Stomach (tissue), 9 donors: ENCODE results near the gene FRY. TPM values are rescaled to one million over a fixed set of nuclear protein-coding genes. Genes with fewer than 3 reads are reported as not detected.

ENCODE experiments used
- DNase-seq, 2 donors: peaks; one replicate each; pipeline versions ENCODE4 v3.0.0 to v3.0.0-alpha.2; 2013 to 2019
- H3K27ac ChIP-seq, 5 donors: fragments of 200-600 bp in 4 of 5; sonication (generic) in 4 of 5; one replicate each; pipeline ENCODE4 v1.5.1; 2013 to 2019; ENCODE audit warnings: mild to moderate bottlenecking in 1 of 5, moderate library complexity in 1 of 5
- H3K27me3 ChIP-seq, 3 donors: fragments of 200-600 bp; sonication (generic); one replicate each; pipeline ENCODE4 v1.5.1; 2017 to 2019; ENCODE audit warnings: mixed run types in 1 of 3
- H3K36me3 ChIP-seq, 4 donors: fragments of 200-600 bp; sonication (generic); 1 replicate in 3 of 4; 2 replicates in 1 of 4; pipeline ENCODE4 v1.5.1; 2016 to 2019
- H3K4me1 ChIP-seq, 4 donors: fragments of 200-600 bp; sonication (generic); one replicate each; pipeline ENCODE4 v1.5.1; 2016 to 2019
- H3K4me3 ChIP-seq, 4 donors: fragments of 200-600 bp; sonication (generic) in 3 of 4; one replicate each; pipeline ENCODE4 v1.5.1; 2016 to 2019; ENCODE audit warnings: mild to moderate bottlenecking in 1 of 4
- H3K9me3 ChIP-seq, 4 donors: fragments of 200-600 bp; sonication (generic); one replicate each; pipeline ENCODE4 v1.5.1; 2016 to 2019
- EP300 ChIP-seq: sonication (generic); formaldehyde crosslinking; IDR thresholded peaks from one replicate; pipeline ENCODE4 v1.6.1; 2017; ENCODE audit warnings: antibody characterized with exemption
- POLR2A ChIP-seq, 4 donors: fragments of 450-650 bp; IDR thresholded peaks; one replicate each; pipeline ENCODE4 v1.6.1; 2016; ENCODE audit warnings: antibody characterized with exemption in 4 of 4, control low read depth in 2 of 4, mild to moderate bottlenecking in 1 of 4, moderate library complexity in 1 of 4
- POLR2AphosphoS5 ChIP-seq, 3 donors: sonication (generic); formaldehyde crosslinking; IDR thresholded peaks; one replicate each; pipeline ENCODE4 v1.6.1; 2016; ENCODE audit warnings: antibody characterized with exemption in 3 of 3
- WGBS, 5 donors: extraction: QIAGEN DNeasy Blood & Tissue Kit in 3 of 5; methylation state at CpG; one replicate each; pipeline versions ENCODE4 v1.1.5 to v1.1.7; 2013 to 2018; 5-methylcytosine and 5-hydroxymethylcytosine counted together
- intact Hi-C: fragments of 100-400 bp; cut with DNase I; formaldehyde crosslinking; loops from one replicate; pipeline ENCODE4 v1.15.1; 2023; ENCODE audit warnings: low total_unique reads
- polyA plus RNA-seq, 3 donors: library from polyadenylated mRNA; stranded (reverse); fragments of 200-250 nt; gene quantifications; one replicate each; pipeline ENCODE4 v1.2.3, GENCODE V29; 2013
- total RNA-seq, 5 donors: library from RNA; depleted of rRNA; stranded (reverse); fragments of >200 nt; gene quantifications; one replicate each; pipeline versions ENCODE4 v1.1.0 to v1.2.3, GENCODE V29; 2014 to 2016
- TF ChIP-seq, protein P1 (sequence below), 7 experiments: fragments of 450-650 bp in 4 of 7; fragments of 200-600 bp in 3 of 7; sonication (generic) in 3 of 7; IDR thresholded peaks; one replicate each; pipeline ENCODE4 v1.5.1; 2016 to 2019; ENCODE audit warnings: antibody characterized with exemption in 7 of 7, control low read depth in 2 of 7, mild to moderate bottlenecking in 1 of 7
- donor health status: healthy with polysubstance abuse.
- donor health status: Bipolar disorder and iron deficiency.
- donor health status: healthy.

Gene FRY
- total and polyA plus RNA-seq, 8 donors = 3.5 to 97.1 (median 16.4) TPM

DNA sequence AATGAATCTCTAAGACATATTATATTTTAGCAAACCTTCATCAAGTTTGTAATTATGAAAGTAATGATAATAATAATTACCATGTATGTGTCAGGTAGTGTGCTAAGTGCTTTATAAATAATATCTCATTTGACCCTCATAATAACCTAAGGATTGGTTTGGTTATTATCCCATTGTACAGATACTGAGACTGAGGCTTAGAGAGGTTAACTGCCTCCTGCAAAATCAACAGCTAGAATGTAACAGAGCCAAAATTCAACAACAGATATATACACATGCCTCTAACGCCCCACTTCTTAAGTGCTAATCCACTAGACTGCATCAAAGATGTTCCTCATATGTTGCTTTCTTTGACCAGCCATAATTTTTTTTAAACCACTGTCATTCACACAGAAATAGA, 142.8 kb downstream of the FRY start:
- H3K36me3 ChIP-seq = peaks cover 4 to 37% (median 28%) of the 10 kb centered on the region in 4 donors
- H3K27me3 ChIP-seq = no peaks in the 10 kb centered on the region
- WGBS, 5 donors = 86 to 96% (median 93%) methylated on average over 1 of the region's 1 CpG
- DNase-seq = no peak
- no peak overlapping the region for H3K4me3 ChIP-seq
- no peak for TF ChIP-seq POLR2A (IDR thresholded peaks at IDR 0.05)
- TF ChIP-seq, protein P1, sequence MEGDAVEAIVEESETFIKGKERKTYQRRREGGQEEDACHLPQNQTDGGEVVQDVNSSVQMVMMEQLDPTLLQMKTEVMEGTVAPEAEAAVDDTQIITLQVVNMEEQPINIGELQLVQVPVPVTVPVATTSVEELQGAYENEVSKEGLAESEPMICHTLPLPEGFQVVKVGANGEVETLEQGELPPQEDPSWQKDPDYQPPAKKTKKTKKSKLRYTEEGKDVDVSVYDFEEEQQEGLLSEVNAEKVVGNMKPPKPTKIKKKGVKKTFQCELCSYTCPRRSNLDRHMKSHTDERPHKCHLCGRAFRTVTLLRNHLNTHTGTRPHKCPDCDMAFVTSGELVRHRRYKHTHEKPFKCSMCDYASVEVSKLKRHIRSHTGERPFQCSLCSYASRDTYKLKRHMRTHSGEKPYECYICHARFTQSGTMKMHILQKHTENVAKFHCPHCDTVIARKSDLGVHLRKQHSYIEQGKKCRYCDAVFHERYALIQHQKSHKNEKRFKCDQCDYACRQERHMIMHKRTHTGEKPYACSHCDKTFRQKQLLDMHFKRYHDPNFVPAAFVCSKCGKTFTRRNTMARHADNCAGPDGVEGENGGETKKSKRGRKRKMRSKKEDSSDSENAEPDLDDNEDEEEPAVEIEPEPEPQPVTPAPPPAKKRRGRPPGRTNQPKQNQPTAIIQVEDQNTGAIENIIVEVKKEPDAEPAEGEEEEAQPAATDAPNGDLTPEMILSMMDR (IDR thresholded peaks at IDR 0.05) = no peak
- TF ChIP-seq POLR2AphosphoS5 (IDR thresholded peaks at IDR 0.05) = no peak
- TF ChIP-seq EP300 = no peak
- no peak overlapping the region for H3K27ac ChIP-seq
- H3K4me1 ChIP-seq = peaks cover 0 to 4% (median 0%) of the 10 kb centered on the region in 4 donors
- intact Hi-C loops = no loop called here
- no peaks in the 10 kb centered on the region for H3K9me3 ChIP-seq

DNA sequence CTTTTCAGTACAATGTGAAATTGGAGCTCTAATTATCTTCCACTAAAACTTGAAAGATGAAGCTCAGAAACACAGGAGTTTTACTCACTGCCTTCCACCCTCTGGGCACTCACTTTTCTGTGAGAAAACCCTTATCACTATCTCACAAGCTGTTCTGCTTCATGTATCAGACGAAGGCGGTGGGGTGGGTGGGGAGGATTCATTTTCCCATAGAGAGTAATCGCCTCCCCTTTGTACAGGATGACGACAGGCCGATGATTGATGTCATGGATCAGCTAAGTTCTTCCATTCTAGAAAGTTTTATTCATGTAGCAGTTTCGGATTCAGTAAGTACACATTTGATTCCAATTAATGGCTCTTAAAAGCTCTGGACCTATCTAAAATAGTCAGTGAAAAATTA, 143.7 kb downstream of the FRY start:
- H3K27ac ChIP-seq = no peak overlapping the region
- no peak overlapping the region for H3K4me3 ChIP-seq
- intact Hi-C loops = no loop called here
- peak in 1 of 2 donors; percentile 30 for DNase-seq
- WGBS, 5 donors = 63 to 77% (median 72%) methylated on average over 6 of the region's 6 CpGs
- peaks cover 0 to 4% (median 0%) of the 10 kb centered on the region in 4 donors for H3K4me1 ChIP-seq
- H3K36me3 ChIP-seq = peaks cover 4 to 42% (median 35%) of the 10 kb centered on the region in 4 donors
- no peaks in the 10 kb centered on the region for H3K9me3 ChIP-seq
- no peaks in the 10 kb centered on the region for H3K27me3 ChIP-seq
- no peak for TF ChIP-seq EP300
- TF ChIP-seq POLR2AphosphoS5 (IDR thresholded peaks at IDR 0.05) = no peak
- no peak for TF ChIP-seq POLR2A (IDR thresholded peaks at IDR 0.05)
- TF ChIP-seq, protein P1 (IDR thresholded peaks at IDR 0.05) = no peak

DNA sequence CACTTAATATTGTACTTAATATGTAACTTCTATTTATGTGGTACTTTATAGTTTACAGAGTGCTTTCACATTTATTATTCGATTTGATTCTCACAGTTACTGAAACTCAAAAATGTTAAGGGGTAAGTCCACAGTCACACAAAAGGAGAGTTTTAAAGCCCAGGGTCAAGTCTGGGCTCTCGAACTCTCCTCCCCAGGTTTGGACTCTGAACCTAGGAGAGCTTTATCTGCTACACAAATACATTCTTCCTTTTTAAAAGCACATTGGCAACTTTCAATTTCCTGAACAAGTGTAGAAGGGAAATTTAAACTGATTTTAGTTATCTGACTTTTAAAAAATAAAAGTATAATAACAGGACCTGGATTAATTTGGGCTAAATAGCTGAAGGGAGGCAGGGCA, 144.4 kb downstream of the FRY start:
- intact Hi-C loops = no loop called here
- TF ChIP-seq EP300 (no peak), POLR2A (IDR thresholded peaks at IDR 0.05) (no peak), POLR2AphosphoS5 (IDR thresholded peaks at IDR 0.05) (no peak)
- TF ChIP-seq, protein P1 (IDR thresholded peaks at IDR 0.05) = no peak
- WGBS, 5 donors = 25 to 59% (median 58%) methylated on average over 2 of the region's 2 CpGs
- Histone ChIP-seq H3K9me3 (no peaks in the 10 kb centered on the region), H3K27ac (no peak overlapping the region), H3K36me3 (peaks cover 4 to 46% (median 36%) of the 10 kb centered on the region in 4 donors), H3K4me1 (peaks cover 0 to 4% (median 0%) of the 10 kb centered on the region in 4 donors), H3K4me3 (no peak overlapping the region), H3K27me3 (no peaks in the 10 kb centered on the region)
- peak in 1 of 2 donors; percentile 15 for DNase-seq

DNA sequence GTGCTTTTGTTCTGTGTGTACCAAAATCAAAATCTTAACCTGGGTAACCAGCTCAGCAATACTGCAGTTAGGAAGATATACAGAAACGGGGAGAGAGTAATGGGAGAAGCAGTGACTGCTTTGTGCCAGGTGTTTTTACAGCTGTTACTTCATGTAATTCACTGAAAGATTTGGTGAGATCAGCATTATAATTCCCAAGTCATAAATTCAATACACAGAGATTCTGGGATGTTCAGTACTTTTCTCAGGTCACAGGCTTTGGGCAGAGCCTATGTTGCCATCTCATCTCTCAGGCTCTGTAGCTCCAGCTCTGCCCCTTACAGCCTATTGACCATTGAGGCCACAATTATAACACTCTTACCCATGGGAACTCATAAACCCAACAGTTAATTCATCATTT, 145.1 kb downstream of the FRY start:
- intact Hi-C loops = no loop called here
- Histone ChIP-seq H3K36me3 (peaks cover 0 to 39% (median 32%) of the 10 kb centered on the region in 4 donors), H3K4me1 (peaks cover 0 to 4% (median 0%) of the 10 kb centered on the region in 4 donors), H3K9me3 (no peaks in the 10 kb centered on the region), H3K27me3 (no peaks in the 10 kb centered on the region), H3K27ac (no peak overlapping the region), H3K4me3 (no peak overlapping the region)
- no peak for TF ChIP-seq POLR2AphosphoS5 (IDR thresholded peaks at IDR 0.05)
- no peak for TF ChIP-seq POLR2A (IDR thresholded peaks at IDR 0.05)
- TF ChIP-seq, protein P1 (IDR thresholded peaks at IDR 0.05) = no peak
- TF ChIP-seq EP300 = no peak
- WGBS, 5 donors = 36 to 56% (median 50%) methylated on average over 1 of the region's 1 CpG
- no peak for DNase-seq
